22Rv1 (cell line): ENCODE measurements around the gene LEUTX.

Experiments
- CTCF ChIP-seq: fragments of 450-650 bp; IDR thresholded peaks from 2 replicates; pipeline ENCODE4 v1.5.1; 2017; ENCODE audit warnings: mild to moderate bottlenecking
- ZFX ChIP-seq: fragments of 450-650 bp; IDR thresholded peaks from 2 replicates; pipeline ENCODE4 v1.6.1; 2017; ENCODE audit warnings: antibody characterized with exemption, borderline replicate concordance

GRCh38 chr19:39768334-39768733 is 10.3 kb upstream of the LEUTX start:
- TF ChIP-seq CTCF (no peak), ZFX (no peak)
